PC-9 (cell line): ENCODE measurements around the gene MCU. TPM values are rescaled to one million over a fixed set of nuclear protein-coding genes. Genes with fewer than 3 reads are reported as not detected.
"Not testable (repeated sequence)": the region's sequence is repeated elsewhere in the genome, so short reads cannot be mapped to it uniquely, and the experiment has no call there.

Experiments
- BruUV-seq: library from RNA; stranded (reverse); fragments of 400-500 nt; replicated peaks from 2 replicates; lab custom pipeline; 2021; lab: Mats Ljungman, UMichigan
- CTCF ChIA-PET: fragments of 300-600 bp; sonication (Branson Sonifier 250); formaldehyde crosslinking; loops from one replicate; lab custom pipeline; 2022; ENCODE audit warnings: antibody characterized with exemption; lab: Charles Lee
- POLR2A ChIA-PET: fragments of 300-600 bp; sonication (Branson Sonifier 250); formaldehyde crosslinking; loops from one replicate; lab custom pipeline; 2022; ENCODE audit warnings: antibody characterized with exemption; ENCODE audit not compliant: unreplicated experiment; lab: Charles Lee
- DNase-seq, 2 experiments: peaks; one replicate each; pipeline versions ENCODE4 v3.0.0 to v3.0.0-alpha.2; 2015 to 2022; ENCODE audit warnings: mixed read lengths in 1 of 2
- H2AFZ ChIP-seq: fragments of 200-600 bp; sonication (generic); 2 replicates; pipeline ENCODE4 v1.8.1; 2017; ENCODE audit warnings: antibody characterized with exemption
- H3F3A ChIP-seq: fragments of 200-600 bp; sonication (generic); 2 replicates; pipeline ENCODE4 v1.8.1; 2017; ENCODE audit warnings: antibody characterized with exemption, mild to moderate bottlenecking, low read depth; ENCODE audit not compliant: insufficient read depth
- H3K27ac ChIP-seq: fragments of 200-600 bp; sonication (generic); 2 replicates; pipeline ENCODE4 v1.6.1; 2016; ENCODE audit warnings: mixed run types
- H3K27me3 ChIP-seq: fragments of 200-600 bp; sonication (generic); 2 replicates; pipeline ENCODE4 v1.6.1; 2016; ENCODE audit warnings: low read depth, mixed run types; ENCODE audit not compliant: insufficient read depth
- H3K36me3 ChIP-seq: fragments of 200-600 bp; sonication (generic); 2 replicates; pipeline ENCODE4 v1.6.1; 2016; ENCODE audit warnings: low read depth, mixed run types
- H3K4me1 ChIP-seq: fragments of 200-600 bp; sonication (generic); replicated peaks from 2 replicates; pipeline ENCODE4 v1.6.1; 2016; ENCODE audit warnings: mixed run types; ENCODE audit not compliant: insufficient read depth
- H3K4me2 ChIP-seq: fragments of 200-600 bp; sonication (generic); 2 replicates; pipeline ENCODE4 v1.6.1; 2017; ENCODE audit warnings: mixed run types
- H3K4me3 ChIP-seq: fragments of 200-600 bp; sonication (generic); 2 replicates; pipeline ENCODE4 v1.6.1; 2016; ENCODE audit warnings: mixed run types
- H3K79me2 ChIP-seq: fragments of 200-600 bp; sonication (generic); 2 replicates; pipeline ENCODE4 v1.6.1; 2017; ENCODE audit warnings: low read depth, mixed run types
- H3K9me2 ChIP-seq: fragments of 200-600 bp; sonication (generic); 2 replicates; pipeline ENCODE4 v1.8.1; 2017; ENCODE audit warnings: mild to moderate bottlenecking; ENCODE audit not compliant: insufficient read depth
- H3K9me3 ChIP-seq: fragments of 200-600 bp; sonication (generic); 2 replicates; pipeline ENCODE4 v1.8.1; 2016; ENCODE audit warnings: low read depth; ENCODE audit not compliant: insufficient read depth
- H4K20me1 ChIP-seq: fragments of 200-600 bp; sonication (generic); 2 replicates; pipeline ENCODE4 v1.8.1; 2017; ENCODE audit not compliant: insufficient read depth
- CTCF ChIP-seq: fragments of 200-600 bp; sonication (generic); conservative IDR thresholded peaks from 2 replicates; pipeline ENCODE4 v1.6.1; 2017; ENCODE audit warnings: mixed run types, antibody characterized with exemption, mild to moderate bottlenecking, moderate library complexity
- EZH2 ChIP-seq: fragments of 200-600 bp; sonication (generic); IDR thresholded peaks from 2 replicates; pipeline ENCODE4 v1.8.0; 2017; ENCODE audit warnings: antibody characterized with exemption, low read depth
- intact Hi-C: fragments of 100-400 bp; cut with micrococcal nuclease; formaldehyde crosslinking; loops from one replicate; pipeline ENCODE4 v1.10.0; 2022; ENCODE audit not compliant: unreplicated experiment
- total RNA-seq: library from RNA; stranded (reverse); gene quantifications from 2 replicates; pipeline ENCODE4 v1.2.3, GENCODE V29; 2021

The MCU gene
- total RNA-seq, 1 experiment from 2014 or later = 59.5 TPM

GRCh38 chr10:72695496-72695895, 3.6 kb downstream of the MCU start:
- Histone ChIP-seq H3K36me3 (no peaks in the 10 kb centered on the region), H3F3A (peaks cover 3% of the 10 kb centered on the region; the same call in 1 of the 2 replicates), H3K27me3 (no peaks in the 10 kb centered on the region), H3K9me2 (no peaks in the 10 kb centered on the region), H3K4me2 (peak overlapping the region; percentile 97; the same call in 1 of the 2 replicates), H3K4me3 (no peak overlapping the region), H4K20me1 (peaks cover 23% of the 10 kb centered on the region), H2AFZ (no peak overlapping the region), H3K4me1 (peaks cover 36% of the 10 kb centered on the region), H3K27ac (no peak overlapping the region), H3K79me2 (peaks cover 80% of the 10 kb centered on the region), H3K9me3 (no peaks in the 10 kb centered on the region)
- ChIA-PET POLR2A (interaction anchor here (0.5 to 0.6 kb wide), 3 partner anchors 131 to 588 kb away, joined by 3 to 9 read pairs (median 4); no protein-coding TSS in a partner anchor), CTCF (interaction anchor here (0.6 to 1.2 kb wide), 4 partner anchors 83 to 149 kb away, joined by 3 to 6 read pairs (median 4); no protein-coding TSS in a partner anchor)
- intact Hi-C loops = loop anchor here (10.0 kb wide), 2 partner anchors 89 to 369 kb away; no protein-coding TSS in a partner anchor
- TF ChIP-seq EZH2 (no peak), CTCF (no peak)
- DNase-seq = peak in 1 of 2 experiments; percentile 74
- no TSS peak for BruUV-seq

GRCh38 chr10:72697716-72698115, 5.8 kb downstream of the MCU start:
- Histone ChIP-seq H3K4me2 (no peak overlapping the region), H3K36me3 (no peaks in the 10 kb centered on the region), H3K9me3 (no peaks in the 10 kb centered on the region), H3K27me3 (no peaks in the 10 kb centered on the region), H2AFZ (no peak overlapping the region), H3K27ac (no peak overlapping the region), H3F3A (peaks cover 1% of the 10 kb centered on the region; the same call in 1 of the 2 replicates), H3K4me1 (peaks cover 27% of the 10 kb centered on the region), H4K20me1 (peaks cover 24% of the 10 kb centered on the region), H3K79me2 (peaks cover 99% of the 10 kb centered on the region), H3K4me3 (no peak overlapping the region), H3K9me2 (no peaks in the 10 kb centered on the region)
- no peak for TF ChIP-seq EZH2
- no peak for TF ChIP-seq CTCF
- intact Hi-C loops = loop anchor here (10.0 kb wide), 2 partner anchors 87 to 367 kb away; no protein-coding TSS in a partner anchor
- POLR2A ChIA-PET = interaction anchor here (0.6 kb wide), 1 partner anchor 142 kb away, joined by 3 read pairs; no protein-coding TSS in a partner anchor
- DNase-seq = no peak
- no TSS peak for BruUV-seq
- CTCF ChIA-PET = interaction anchor here (0.7 kb wide), 1 partner anchor 224 kb away, joined by 10 read pairs; no protein-coding TSS in a partner anchor

GRCh38 chr10:72702465-72702864, 10.5 kb downstream of the MCU start:
- H3F3A ChIP-seq, H2AFZ ChIP-seq, intact Hi-C loops, BruUV-seq, H3K4me1 ChIP-seq, H3K9me2 ChIP-seq, H3K36me3 ChIP-seq, H3K4me2 ChIP-seq, H3K9me3 ChIP-seq, H3K27me3 ChIP-seq, H3K4me3 ChIP-seq, DNase-seq, H3K27ac ChIP-seq: not testable (repeated sequence)
- Histone ChIP-seq H3K79me2 (peaks cover 94% of the 10 kb centered on the region), H4K20me1 (peaks cover 10% of the 10 kb centered on the region; the same call in 1 of the 2 replicates)
- ChIA-PET CTCF (interaction anchor here (0.7 kb wide), 1 partner anchor 20 kb away, joined by 7 read pairs; no protein-coding TSS in a partner anchor), POLR2A (interaction anchor here (1.2 kb wide), 1 partner anchor 9 kb away, joined by 26 read pairs; no protein-coding TSS in a partner anchor)
